ENCODE data around the gene CCL19. TPM values are rescaled to one million over a fixed set of nuclear protein-coding genes. Genes with fewer than 3 reads are reported as not detected.

The CCL19 gene
- total and polyA plus RNA-seq, 2 of the 8 experiments (the other 6 are each of a cell fraction or from before 2014, with no cell fraction given), result not detected

DNA sequence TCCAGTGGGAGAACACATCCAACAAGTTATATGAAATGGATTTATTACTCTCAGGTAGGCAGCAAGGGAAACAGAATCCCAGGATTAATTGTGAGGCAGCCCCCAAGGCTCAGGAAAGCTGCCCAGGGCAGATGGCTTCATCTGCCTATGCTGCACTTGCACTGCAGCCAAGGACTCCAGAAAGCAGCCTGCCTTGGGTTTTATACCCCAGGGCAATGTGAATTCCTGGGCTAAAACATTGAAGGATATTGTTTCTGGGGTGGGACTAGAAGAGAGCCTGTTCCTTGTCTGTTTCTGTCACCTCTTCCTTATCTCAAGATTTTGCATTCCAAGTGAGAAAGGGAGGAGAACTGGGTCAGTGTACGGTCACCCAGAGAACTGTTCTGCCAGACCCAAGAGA lies 19.8 kb downstream of the CCL19 start (continued):
- TF ChIP-seq, protein P1, sequence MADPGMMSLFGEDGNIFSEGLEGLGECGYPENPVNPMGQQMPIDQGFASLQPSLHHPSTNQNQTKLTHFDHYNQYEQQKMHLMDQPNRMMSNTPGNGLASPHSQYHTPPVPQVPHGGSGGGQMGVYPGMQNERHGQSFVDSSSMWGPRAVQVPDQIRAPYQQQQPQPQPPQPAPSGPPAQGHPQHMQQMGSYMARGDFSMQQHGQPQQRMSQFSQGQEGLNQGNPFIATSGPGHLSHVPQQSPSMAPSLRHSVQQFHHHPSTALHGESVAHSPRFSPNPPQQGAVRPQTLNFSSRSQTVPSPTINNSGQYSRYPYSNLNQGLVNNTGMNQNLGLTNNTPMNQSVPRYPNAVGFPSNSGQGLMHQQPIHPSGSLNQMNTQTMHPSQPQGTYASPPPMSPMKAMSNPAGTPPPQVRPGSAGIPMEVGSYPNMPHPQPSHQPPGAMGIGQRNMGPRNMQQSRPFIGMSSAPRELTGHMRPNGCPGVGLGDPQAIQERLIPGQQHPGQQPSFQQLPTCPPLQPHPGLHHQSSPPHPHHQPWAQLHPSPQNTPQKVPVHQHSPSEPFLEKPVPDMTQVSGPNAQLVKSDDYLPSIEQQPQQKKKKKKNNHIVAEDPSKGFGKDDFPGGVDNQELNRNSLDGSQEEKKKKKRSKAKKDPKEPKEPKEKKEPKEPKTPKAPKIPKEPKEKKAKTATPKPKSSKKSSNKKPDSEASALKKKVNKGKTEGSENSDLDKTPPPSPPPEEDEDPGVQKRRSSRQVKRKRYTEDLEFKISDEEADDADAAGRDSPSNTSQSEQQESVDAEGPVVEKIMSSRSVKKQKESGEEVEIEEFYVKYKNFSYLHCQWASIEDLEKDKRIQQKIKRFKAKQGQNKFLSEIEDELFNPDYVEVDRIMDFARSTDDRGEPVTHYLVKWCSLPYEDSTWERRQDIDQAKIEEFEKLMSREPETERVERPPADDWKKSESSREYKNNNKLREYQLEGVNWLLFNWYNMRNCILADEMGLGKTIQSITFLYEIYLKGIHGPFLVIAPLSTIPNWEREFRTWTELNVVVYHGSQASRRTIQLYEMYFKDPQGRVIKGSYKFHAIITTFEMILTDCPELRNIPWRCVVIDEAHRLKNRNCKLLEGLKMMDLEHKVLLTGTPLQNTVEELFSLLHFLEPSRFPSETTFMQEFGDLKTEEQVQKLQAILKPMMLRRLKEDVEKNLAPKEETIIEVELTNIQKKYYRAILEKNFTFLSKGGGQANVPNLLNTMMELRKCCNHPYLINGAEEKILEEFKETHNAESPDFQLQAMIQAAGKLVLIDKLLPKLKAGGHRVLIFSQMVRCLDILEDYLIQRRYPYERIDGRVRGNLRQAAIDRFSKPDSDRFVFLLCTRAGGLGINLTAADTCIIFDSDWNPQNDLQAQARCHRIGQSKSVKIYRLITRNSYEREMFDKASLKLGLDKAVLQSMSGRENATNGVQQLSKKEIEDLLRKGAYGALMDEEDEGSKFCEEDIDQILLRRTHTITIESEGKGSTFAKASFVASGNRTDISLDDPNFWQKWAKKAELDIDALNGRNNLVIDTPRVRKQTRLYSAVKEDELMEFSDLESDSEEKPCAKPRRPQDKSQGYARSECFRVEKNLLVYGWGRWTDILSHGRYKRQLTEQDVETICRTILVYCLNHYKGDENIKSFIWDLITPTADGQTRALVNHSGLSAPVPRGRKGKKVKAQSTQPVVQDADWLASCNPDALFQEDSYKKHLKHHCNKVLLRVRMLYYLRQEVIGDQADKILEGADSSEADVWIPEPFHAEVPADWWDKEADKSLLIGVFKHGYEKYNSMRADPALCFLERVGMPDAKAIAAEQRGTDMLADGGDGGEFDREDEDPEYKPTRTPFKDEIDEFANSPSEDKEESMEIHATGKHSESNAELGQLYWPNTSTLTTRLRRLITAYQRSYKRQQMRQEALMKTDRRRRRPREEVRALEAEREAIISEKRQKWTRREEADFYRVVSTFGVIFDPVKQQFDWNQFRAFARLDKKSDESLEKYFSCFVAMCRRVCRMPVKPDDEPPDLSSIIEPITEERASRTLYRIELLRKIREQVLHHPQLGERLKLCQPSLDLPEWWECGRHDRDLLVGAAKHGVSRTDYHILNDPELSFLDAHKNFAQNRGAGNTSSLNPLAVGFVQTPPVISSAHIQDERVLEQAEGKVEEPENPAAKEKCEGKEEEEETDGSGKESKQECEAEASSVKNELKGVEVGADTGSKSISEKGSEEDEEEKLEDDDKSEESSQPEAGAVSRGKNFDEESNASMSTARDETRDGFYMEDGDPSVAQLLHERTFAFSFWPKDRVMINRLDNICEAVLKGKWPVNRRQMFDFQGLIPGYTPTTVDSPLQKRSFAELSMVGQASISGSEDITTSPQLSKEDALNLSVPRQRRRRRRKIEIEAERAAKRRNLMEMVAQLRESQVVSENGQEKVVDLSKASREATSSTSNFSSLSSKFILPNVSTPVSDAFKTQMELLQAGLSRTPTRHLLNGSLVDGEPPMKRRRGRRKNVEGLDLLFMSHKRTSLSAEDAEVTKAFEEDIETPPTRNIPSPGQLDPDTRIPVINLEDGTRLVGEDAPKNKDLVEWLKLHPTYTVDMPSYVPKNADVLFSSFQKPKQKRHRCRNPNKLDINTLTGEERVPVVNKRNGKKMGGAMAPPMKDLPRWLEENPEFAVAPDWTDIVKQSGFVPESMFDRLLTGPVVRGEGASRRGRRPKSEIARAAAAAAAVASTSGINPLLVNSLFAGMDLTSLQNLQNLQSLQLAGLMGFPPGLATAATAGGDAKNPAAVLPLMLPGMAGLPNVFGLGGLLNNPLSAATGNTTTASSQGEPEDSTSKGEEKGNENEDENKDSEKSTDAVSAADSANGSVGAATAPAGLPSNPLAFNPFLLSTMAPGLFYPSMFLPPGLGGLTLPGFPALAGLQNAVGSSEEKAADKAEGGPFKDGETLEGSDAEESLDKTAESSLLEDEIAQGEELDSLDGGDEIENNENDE (IDR thresholded peaks at IDR 0.05; ENCODE audit: insufficient replicate concordance, low read length), result no peak
- TF ChIP-seq RNF2 (IDR thresholded peaks at IDR 0.05; ENCODE audit: borderline replicate concordance, low read depth, low read length, missing control alignments, poor library complexity, severe bottlenecking) (no peak), CTBP2 (IDR thresholded peaks at IDR 0.05; ENCODE audit: borderline replicate concordance, insufficient read depth, insufficient read length, low read length) (no peak), KDM4A (IDR thresholded peaks at IDR 0.05; ENCODE audit: low read depth, low read length, severe bottlenecking) (no peak), SAP30 (IDR thresholded peaks at IDR 0.05; ENCODE audit: insufficient read depth, insufficient replicate concordance, low read length) (no peak), BRCA1 (IDR thresholded peaks at IDR 0.05; ENCODE audit: low read depth, low read length) (no peak), SRF (IDR thresholded peaks at IDR 0.05; ENCODE audit: low read depth, low read length) (no peak), MAFK (IDR thresholded peaks at IDR 0.05; ENCODE audit: low read depth, low read length) (no peak), HDAC2 (IDR thresholded peaks at IDR 0.05; ENCODE audit: borderline replicate concordance in 1 of 2, low read depth in 2 of 2, low read length in 2 of 2) (no peak)
- TF ChIP-seq, protein P2, sequence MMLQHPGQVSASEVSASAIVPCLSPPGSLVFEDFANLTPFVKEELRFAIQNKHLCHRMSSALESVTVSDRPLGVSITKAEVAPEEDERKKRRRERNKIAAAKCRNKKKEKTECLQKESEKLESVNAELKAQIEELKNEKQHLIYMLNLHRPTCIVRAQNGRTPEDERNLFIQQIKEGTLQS (IDR thresholded peaks at IDR 0.05; ENCODE audit: insufficient read depth, low read depth, low read length), result no peak
